HEK293 (cell line): ENCODE measurements around the gene MRPL48.
"Not testable (repeated sequence)": the region's sequence is repeated elsewhere in the genome, so short reads cannot be mapped to it uniquely, and the experiment has no call there.

Experiments used
- CTCF ChIA-PET: fragments of 350-600 bp; formaldehyde crosslinking; extraction: SDS; loops from one replicate; lab custom pipeline; 2021; ENCODE audit warnings: antibody characterized with exemption; lab: Yijun Ruan, JAX
- POLR2A ChIA-PET: fragments of 300-600 bp; formaldehyde crosslinking; extraction: SDS; loops from one replicate; lab custom pipeline; 2020; ENCODE audit warnings: antibody characterized with exemption, inconsistent platforms; lab: Yijun Ruan, JAX
- H3K27ac ChIP-seq: fragments of 200-500 bp; sonication (Bioruptor generic); 2 replicates; pipeline ENCODE4 v1.5.1; 2014; ENCODE audit warnings: low read depth, low read length, control low read depth, inconsistent platforms; ENCODE audit errors: extremely low read depth
- H3K36me3 ChIP-seq, 2 experiments: fragments of 200-500 bp in 1 of 2; sonication (Bioruptor generic) in 1 of 2; 1 replicate in 1 of 2; 2 replicates in 1 of 2; pipeline ENCODE4 v1.5.1; 2014 to 2017; ENCODE audit warnings: inconsistent platforms in 2 of 2, low read length in 2 of 2; ENCODE audit not compliant: control insufficient read depth in 2 of 2, insufficient read depth in 1 of 2
- H3K4me1 ChIP-seq: fragments of 200-500 bp; sonication (Bioruptor generic); 2 replicates; pipeline ENCODE4 v1.5.1; 2014; ENCODE audit warnings: mild to moderate bottlenecking, low read length, inconsistent platforms; ENCODE audit not compliant: control insufficient read depth, insufficient read depth
- H3K4me3 ChIP-seq: 2 replicates; pipeline ENCODE4 v1.5.1; 2011; ENCODE audit warnings: low read depth, mild to moderate bottlenecking, control low read depth, low read length, moderate library complexity
- H3K9me3 ChIP-seq: fragments of 200-500 bp; sonication (Bioruptor generic); 2 replicates; pipeline ENCODE4 v1.5.1; 2014; ENCODE audit warnings: low read depth, low read length, inconsistent platforms; ENCODE audit not compliant: control insufficient read depth, insufficient read depth
- GLI2 ChIP-seq: fragments of 450-650 bp; formaldehyde crosslinking; IDR thresholded peaks from 2 replicates; pipeline ENCODE4; 2017; ENCODE audit warnings: missing biosample characterization, missing genetic modification characterization, low read depth, borderline replicate concordance
- GLI4 ChIP-seq: fragments of 450-650 bp; formaldehyde crosslinking; IDR thresholded peaks from 2 replicates; pipeline ENCODE4 v1.5.1; 2016; ENCODE audit warnings: missing biosample characterization, missing genetic modification characterization
- KLF10 ChIP-seq: fragments of 450-650 bp; IDR thresholded peaks from 2 replicates; pipeline ENCODE4 v1.5.1; 2018; ENCODE audit warnings: missing biosample characterization, mild to moderate bottlenecking, missing genetic modification characterization
- KLF7 ChIP-seq: fragments of 450-650 bp; formaldehyde crosslinking; IDR thresholded peaks from 2 replicates; pipeline ENCODE4 v1.5.1; 2016; ENCODE audit warnings: missing biosample characterization, missing genetic modification characterization, borderline replicate concordance
- PRDM1 ChIP-seq: fragments of 450-650 bp; formaldehyde crosslinking; IDR thresholded peaks from 2 replicates; pipeline ENCODE4; 2016; ENCODE audit warnings: missing biosample characterization, missing genetic modification characterization
- SCRT1 ChIP-seq: fragments of 450-650 bp; formaldehyde crosslinking; IDR thresholded peaks from 2 replicates; pipeline ENCODE4 v1.5.1; 2016; ENCODE audit warnings: missing biosample characterization, missing genetic modification characterization, borderline replicate concordance
- SCRT2 ChIP-seq: fragments of 450-650 bp; formaldehyde crosslinking; IDR thresholded peaks from 2 replicates; pipeline ENCODE4 v1.5.1; 2016; ENCODE audit warnings: missing biosample characterization, missing genetic modification characterization
- ZBTB20 ChIP-seq: fragments of 450-650 bp; formaldehyde crosslinking; IDR thresholded peaks from 2 replicates; pipeline ENCODE4 v1.5.1; 2016; ENCODE audit warnings: missing biosample characterization, missing genetic modification characterization
- ZBTB6 ChIP-seq: fragments of 450-650 bp; formaldehyde crosslinking; IDR thresholded peaks from 2 replicates; pipeline ENCODE4 v1.5.1; 2017; ENCODE audit warnings: missing biosample characterization, missing genetic modification characterization
- ZBTB7A ChIP-seq: fragments of 450-650 bp; formaldehyde crosslinking; IDR thresholded peaks from 2 replicates; pipeline ENCODE4 v1.5.1; 2016; ENCODE audit warnings: low read depth, missing biosample characterization, missing genetic modification characterization
- ZNF112 ChIP-seq: fragments of 450-650 bp; formaldehyde crosslinking; IDR thresholded peaks from 2 replicates; pipeline ENCODE4 v1.5.0; 2017; ENCODE audit warnings: missing biosample characterization, missing genetic modification characterization
- ZNF155 ChIP-seq: fragments of 450-650 bp; formaldehyde crosslinking; IDR thresholded peaks from 2 replicates; pipeline ENCODE4 v1.5.1; 2016; ENCODE audit warnings: missing biosample characterization, missing genetic modification characterization
- ZNF169 ChIP-seq: fragments of 450-650 bp; formaldehyde crosslinking; IDR thresholded peaks from 2 replicates; pipeline ENCODE4 v1.5.1; 2016; ENCODE audit warnings: missing biosample characterization, missing genetic modification characterization
- ZNF184 ChIP-seq: fragments of 450-650 bp; IDR thresholded peaks from 2 replicates; pipeline ENCODE4 v1.5.1; 2018; ENCODE audit warnings: missing biosample characterization, mild to moderate bottlenecking, missing genetic modification characterization
- ZNF266 ChIP-seq: fragments of 450-650 bp; formaldehyde crosslinking; IDR thresholded peaks from 2 replicates; pipeline ENCODE4 v1.5.1; 2016; ENCODE audit warnings: missing biosample characterization, missing genetic modification characterization, low read depth
- ZNF362 ChIP-seq: fragments of 450-650 bp; formaldehyde crosslinking; IDR thresholded peaks from 2 replicates; pipeline ENCODE4 v1.5.1; 2016; ENCODE audit warnings: missing biosample characterization, missing genetic modification characterization
- ZNF394 ChIP-seq: fragments of 450-650 bp; formaldehyde crosslinking; IDR thresholded peaks from 2 replicates; pipeline ENCODE4 v1.5.1; 2016; ENCODE audit warnings: missing biosample characterization, missing genetic modification characterization, mild to moderate bottlenecking, moderate library complexity, borderline replicate concordance
- ZNF423 ChIP-seq: fragments of 450-650 bp; formaldehyde crosslinking; IDR thresholded peaks from 2 replicates; pipeline ENCODE4 v1.5.1; 2016; ENCODE audit warnings: missing biosample characterization, missing genetic modification characterization
- ZNF530 ChIP-seq: fragments of 450-650 bp; formaldehyde crosslinking; IDR thresholded peaks from 2 replicates; pipeline ENCODE4 v1.5.1; 2016; ENCODE audit warnings: low read depth, missing biosample characterization, missing genetic modification characterization
- ZNF585B ChIP-seq: fragments of 450-650 bp; formaldehyde crosslinking; IDR thresholded peaks from 2 replicates; pipeline ENCODE4 v1.5.1; 2016; ENCODE audit warnings: missing biosample characterization, missing genetic modification characterization
- ZNF623 ChIP-seq: fragments of 450-650 bp; formaldehyde crosslinking; IDR thresholded peaks from 2 replicates; pipeline ENCODE4 v1.5.1; 2016; ENCODE audit warnings: missing biosample characterization, missing genetic modification characterization
- ZNF629 ChIP-seq: fragments of 450-650 bp; formaldehyde crosslinking; IDR thresholded peaks from 2 replicates; pipeline ENCODE4 v1.5.1; 2017; ENCODE audit warnings: missing biosample characterization, missing genetic modification characterization
- ZNF660 ChIP-seq: fragments of 450-650 bp; IDR thresholded peaks from 2 replicates; pipeline ENCODE4 v1.5.1; 2018; ENCODE audit warnings: missing biosample characterization, mild to moderate bottlenecking, missing genetic modification characterization
- ZNF747 ChIP-seq: fragments of 450-650 bp; formaldehyde crosslinking; IDR thresholded peaks from 2 replicates; pipeline ENCODE4 v1.5.1; 2016; ENCODE audit warnings: missing biosample characterization, missing genetic modification characterization
- ZNF792 ChIP-seq: fragments of 450-650 bp; formaldehyde crosslinking; IDR thresholded peaks from 2 replicates; pipeline ENCODE4 v1.5.1; 2016; ENCODE audit warnings: missing biosample characterization, missing genetic modification characterization
- ZSCAN23 ChIP-seq: fragments of 450-650 bp; formaldehyde crosslinking; IDR thresholded peaks from 2 replicates; pipeline ENCODE4 v1.5.1; 2016; ENCODE audit warnings: missing biosample characterization, missing genetic modification characterization

Gene MRPL48

DNA sequence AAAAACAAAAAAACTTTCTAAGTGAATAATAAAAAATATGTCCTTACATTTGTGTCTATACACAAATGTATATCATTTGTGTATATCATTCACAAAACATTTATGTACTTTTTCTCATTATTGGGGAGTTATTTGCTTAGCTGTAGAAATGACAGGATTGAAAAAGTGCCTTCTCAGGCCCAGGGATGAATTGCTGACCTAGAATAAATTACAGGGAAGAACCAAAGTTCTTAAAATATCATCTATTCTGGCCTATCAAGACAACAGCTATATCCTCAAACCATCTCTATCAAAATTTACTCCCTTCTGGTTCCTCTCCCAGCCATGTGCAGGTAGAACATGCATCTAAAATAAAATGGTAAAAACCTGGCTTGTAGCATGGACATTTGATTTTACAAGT lies 24.9 kb upstream of the MRPL48 start:
- TF ChIP-seq GLI4 (tag by site-specific recombination) (no peak), ZNF362 (tag by site-specific recombination) (0 out of 2 replicates have a peak, but pooled peaks have one; percentile 9), ZNF623 (tag by site-specific recombination) (no peak)
- TF ChIP-seq, all 188 proteins: peak for 1
- Histone ChIP-seq H3K4me1 (0 out of 2 replicates have a peak, but pooled peaks cover 6% of the 10 kb centered on the region), H3K27ac (no peak overlapping the region), H3K4me3 (no peak overlapping the region), H3K36me3 (no peaks in the 10 kb centered on the region), H3K9me3 (no peaks in the 10 kb centered on the region)
- ChIA-PET CTCF (interaction anchor here (0.6 to 1.8 kb wide), 2 partner anchors 16 to 69 kb away, joined by 3 to 4 read pairs; no protein-coding TSS in a partner anchor), POLR2A (interaction anchor here (4.3 kb wide), 1 partner anchor 16 kb away, joined by 102 read pairs; no protein-coding TSS in a partner anchor)

DNA sequence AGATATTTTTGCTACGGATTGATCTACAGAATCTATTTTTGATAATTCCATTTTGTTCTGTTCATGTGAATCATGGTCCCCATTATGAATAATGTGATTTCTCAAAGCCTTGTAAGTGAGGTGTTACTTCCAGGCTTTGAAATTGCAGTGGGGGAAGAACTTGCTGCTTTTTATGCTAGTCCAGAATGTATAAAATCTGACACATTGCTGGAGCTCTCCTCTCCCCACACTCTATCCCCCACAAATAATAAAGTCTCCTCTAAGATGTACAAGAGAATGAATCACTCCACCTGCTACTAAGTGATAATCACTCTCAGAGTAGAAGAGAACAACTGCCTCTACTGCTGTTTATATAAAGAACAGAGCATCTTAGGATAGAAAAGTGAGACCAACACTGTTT lies 20.9 kb upstream of the MRPL48 start:
- Histone ChIP-seq H3K4me3 (no peak overlapping the region), H3K27ac (no peak overlapping the region), H3K9me3 (no peaks in the 10 kb centered on the region), H3K36me3 (no peaks in the 10 kb centered on the region), H3K4me1 (no peaks in the 10 kb centered on the region)
- ChIA-PET CTCF (no interaction called here), POLR2A (no interaction called here)
- TF ChIP-seq ZBTB7A (tag by site-specific recombination): no peak
- no peak for TF ChIP-seq GLI2 (tag by site-specific recombination)
- no peak for TF ChIP-seq KLF10 (tag by site-specific recombination)
- TF ChIP-seq ZNF585B (tag by site-specific recombination): no peak
- no peak for TF ChIP-seq ZNF169 (tag by site-specific recombination)
- TF ChIP-seq GLI4 (tag by site-specific recombination): no peak
- no peak for TF ChIP-seq ZNF184 (tag by site-specific recombination)
- TF ChIP-seq ZNF423 (tag by site-specific recombination): no peak

GRCh38 chr11:73770811-73771210 lies 16.9 kb upstream of the MRPL48 start:
- H3K4me3 ChIP-seq, H3K9me3 ChIP-seq, CTCF ChIA-PET, H3K4me1 ChIP-seq, H3K27ac ChIP-seq, POLR2A ChIA-PET, H3K36me3 ChIP-seq: not testable (repeated sequence)
- TF ChIP-seq ZNF629: 0 out of 2 replicates have a peak, but pooled peaks have one; percentile 31

DNA sequence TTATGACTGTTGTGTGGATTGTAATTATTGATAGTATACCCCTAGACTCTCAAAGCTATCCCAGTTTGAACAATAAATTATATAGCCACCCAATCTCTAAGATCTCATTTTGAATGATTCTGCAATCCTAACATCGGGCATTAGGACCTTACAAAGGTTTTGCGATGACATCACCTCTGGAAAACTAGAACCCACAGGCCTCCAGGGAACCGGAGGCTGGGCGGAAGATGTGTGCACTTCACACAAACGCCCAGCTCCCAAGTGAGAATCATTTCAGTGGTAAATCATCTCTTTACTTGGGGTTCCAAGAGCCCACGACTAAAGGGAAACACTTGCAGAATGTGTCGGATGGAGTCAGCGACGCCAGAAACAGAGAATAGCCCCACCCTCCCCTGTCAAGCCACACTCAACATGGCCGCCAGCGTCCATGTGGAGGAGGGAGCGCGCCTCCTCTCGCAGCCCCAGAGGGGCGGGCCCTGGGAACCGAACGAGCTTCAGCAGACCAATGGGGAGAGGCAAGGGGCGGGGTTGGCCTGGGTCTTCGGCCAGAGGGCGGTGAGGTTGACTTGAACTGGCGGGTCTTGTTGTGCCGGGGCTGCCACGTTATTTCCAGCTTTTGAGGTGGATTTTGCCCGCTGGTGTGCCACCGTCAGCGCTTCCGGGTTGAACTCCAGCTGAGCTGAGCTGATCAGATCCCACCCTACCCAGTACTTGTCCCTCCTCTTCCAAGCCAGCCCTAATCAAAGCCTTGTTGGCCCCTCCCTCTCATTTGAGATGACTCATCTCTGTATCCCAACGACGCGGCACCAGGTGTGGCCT lies 8.4 kb upstream of the MRPL48 start:
- no peaks in the 10 kb centered on the region for H3K36me3 ChIP-seq
- ChIA-PET POLR2A (interaction anchor here (0.5 to 2.1 kb wide), 13 partner anchors 9 to 624 kb away, joined by 3 to 102 read pairs (median 4); partner anchors contain the start of genes C2CD3, MRPL48, PPME1 and RAB6A), CTCF (interaction anchor here (0.9 to 2.3 kb wide), 4 partner anchors 16 to 152 kb away, joined by 3 to 15 read pairs (median 4); partner anchors contain the start of gene RAB6A)
- peak overlapping the region; percentile 51 for H3K4me3 ChIP-seq
- H3K4me1 ChIP-seq: no peaks in the 10 kb centered on the region
- H3K27ac ChIP-seq: peak overlapping the region; percentile 92
- no peaks in the 10 kb centered on the region for H3K9me3 ChIP-seq
- TF ChIP-seq ZNF394 (tag by site-specific recombination) (no peak), ZNF792 (tag by site-specific recombination) (no peak), ZNF155 (no peak), SCRT1 (tag by site-specific recombination) (no peak), ZNF266 (tag by site-specific recombination) (no peak), ZNF747 (tag by site-specific recombination) (no peak), ZSCAN23 (tag by site-specific recombination) (no peak), SCRT2 (tag by site-specific recombination) (no peak), ZNF530 (no peak), ZNF169 (tag by site-specific recombination) (no peak), ZBTB6 (no peak), ZBTB20 (peak; percentile 96), ZNF184 (tag by site-specific recombination) (0 out of 2 replicates have a peak, but pooled peaks have one; percentile 12), ZNF660 (peak; percentile 65), KLF7 (tag by site-specific recombination) (peak; percentile 80; the same call in 1 of the 2 replicates), ZNF112 (tag by site-specific recombination) (no peak), PRDM1 (tag by site-specific recombination) (no peak)
